ENCODE measurements around the gene KCNIP3.

Gene KCNIP3

DNA sequence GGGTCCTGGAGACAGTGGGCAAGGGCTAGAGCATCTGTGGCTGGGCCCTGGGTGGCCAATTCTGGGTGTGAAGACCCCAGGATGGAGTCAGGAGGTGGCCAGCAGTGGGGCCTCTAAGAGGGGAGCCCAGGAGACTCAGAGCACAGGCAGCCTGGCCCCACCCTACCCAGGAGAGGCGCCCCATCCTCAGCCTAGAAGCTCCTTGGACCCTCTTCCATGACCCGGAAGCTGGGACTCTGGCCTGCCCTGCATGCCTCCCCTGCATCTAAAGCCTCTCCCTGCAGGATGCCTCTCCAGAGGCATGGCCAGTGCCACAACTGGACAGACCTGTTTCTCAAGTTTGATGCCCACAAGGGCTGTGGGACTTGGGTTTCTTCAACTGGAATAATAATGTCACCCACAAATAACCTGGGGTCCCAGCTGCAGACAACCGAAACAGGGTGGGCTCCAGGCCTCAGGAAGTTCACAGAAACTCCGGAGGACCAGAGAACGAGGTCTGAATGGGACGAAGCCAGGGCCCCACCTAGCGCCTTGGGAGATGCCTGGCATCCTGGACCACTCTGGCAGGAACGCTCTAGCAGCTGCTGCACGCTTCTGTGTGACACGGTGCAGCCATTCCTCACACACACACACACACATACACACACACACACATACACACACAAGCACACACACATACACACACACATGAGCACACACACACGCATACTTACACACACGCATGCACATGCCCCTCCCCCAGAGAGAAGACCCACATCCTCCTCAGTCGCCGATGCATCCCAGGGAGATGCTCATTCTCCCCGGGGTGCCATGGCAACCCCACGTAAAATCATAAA, 16.4 kb downstream of the KCNIP3 start:
- DNase-seq: no peak

DNA sequence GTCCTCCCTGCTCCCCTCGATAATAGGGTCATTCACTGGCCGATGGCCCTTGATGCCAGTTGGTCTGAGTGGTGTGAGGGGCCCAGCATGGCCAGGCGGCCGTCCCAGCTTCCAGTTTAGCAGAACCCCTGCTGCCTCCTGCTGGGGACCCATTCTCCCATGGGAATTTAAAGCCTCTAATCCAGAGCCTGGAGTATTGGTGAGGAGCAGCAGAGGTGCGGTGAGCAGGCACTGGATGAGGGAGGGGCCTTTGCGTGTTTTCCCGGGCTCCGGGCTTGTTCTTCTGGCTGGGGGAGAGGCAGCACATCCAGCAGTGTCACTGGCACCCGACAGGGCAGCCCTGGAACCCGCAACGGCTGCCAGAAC, 17.4 kb downstream of the KCNIP3 start:
- DNase-seq: no peak

DNA sequence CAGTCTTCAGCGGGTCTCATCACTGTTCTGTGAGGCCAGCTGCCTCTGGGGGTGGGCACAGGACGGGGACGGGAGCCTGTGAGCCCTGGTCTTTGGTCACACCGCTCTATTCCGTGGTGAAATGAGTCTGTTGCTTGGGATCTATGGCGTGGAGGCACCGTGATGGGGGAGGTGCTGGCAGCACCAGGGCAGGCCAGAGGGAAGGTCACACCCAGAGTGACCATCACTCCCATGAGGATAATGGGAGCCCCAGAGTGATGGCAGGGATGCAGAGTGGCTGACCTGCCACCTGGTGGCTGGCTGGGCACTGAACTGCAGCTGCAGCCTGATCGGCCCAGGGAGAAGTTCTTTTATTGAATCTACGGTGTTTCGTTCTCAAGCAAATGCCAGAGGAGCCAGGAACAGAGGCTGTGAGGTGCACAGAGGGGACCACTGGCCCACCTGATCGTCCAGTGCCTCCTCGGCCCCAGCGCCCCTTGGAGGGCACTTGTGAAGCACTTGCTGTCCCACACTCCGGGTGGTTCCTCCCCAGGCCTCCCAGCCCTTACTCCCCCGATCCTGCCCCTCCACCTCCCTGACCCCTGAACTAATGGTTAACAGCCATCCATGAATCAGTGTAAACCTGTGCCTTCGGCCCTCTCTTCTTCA, 17.9 kb downstream of the KCNIP3 start:
- peak; percentile 63 for DNase-seq

DNA sequence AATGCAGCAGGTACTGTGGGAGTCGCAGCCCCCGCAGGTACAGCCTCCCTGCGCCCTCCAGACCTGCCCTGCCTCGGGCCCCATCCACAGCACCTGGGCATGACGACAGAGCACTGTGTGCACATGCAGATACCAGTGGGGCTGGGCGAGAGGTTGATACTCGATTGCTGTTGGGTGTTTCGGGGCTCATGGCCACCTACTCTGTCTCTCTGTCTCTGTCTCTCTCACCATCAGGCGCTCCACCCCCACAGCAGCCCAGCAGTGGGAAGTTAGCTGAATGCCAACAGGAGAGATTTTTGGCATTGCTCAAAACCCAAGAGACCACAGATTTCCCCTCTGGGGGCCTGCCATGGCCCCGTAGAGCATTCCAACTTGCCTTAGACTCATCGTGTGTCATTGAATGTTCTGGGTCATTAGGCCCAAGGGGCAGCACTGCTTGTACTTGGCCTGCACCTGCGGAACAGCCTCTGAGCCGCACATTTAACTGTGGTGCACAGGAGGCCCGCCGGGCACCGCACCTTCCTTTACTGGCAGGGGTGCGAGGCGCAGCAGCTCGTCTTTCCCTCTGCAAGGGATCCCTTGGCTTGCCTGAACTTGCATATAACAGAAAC, 18.8 kb downstream of the KCNIP3 start:
- DNase-seq: no peak

DNA sequence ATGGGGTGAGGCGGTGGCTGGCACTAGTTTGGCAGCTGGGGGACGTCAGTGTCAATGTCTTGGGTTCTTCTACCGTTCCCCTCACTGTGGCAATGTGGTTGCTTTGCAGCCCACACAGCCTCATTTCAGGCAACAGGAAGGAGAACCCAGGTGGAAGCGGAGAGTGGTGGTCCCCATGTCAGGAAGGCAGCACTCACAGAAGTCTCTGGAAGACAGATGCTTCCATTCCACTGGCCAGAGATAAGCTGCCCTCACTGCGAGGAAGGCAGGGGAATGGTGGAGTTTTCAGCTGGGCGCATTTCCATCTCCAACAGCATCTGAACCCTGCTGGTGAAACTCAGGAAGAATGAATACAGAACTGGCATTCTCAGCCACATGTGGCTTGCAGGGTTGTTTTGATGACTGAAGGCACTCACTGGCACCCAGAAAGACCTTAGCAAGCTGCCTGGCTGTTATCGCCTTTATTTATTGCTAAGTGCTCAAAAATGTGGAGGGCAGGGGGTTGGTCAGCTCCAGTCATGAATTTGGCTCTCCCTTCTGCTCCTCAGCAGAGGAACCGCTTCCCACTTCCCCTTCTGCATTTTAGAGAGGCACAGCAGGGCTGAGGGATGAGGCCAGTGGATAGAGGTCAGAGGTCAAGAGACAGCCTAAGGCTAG, 19.4 kb downstream of the KCNIP3 start:
- DNase-seq: no peak

DNA sequence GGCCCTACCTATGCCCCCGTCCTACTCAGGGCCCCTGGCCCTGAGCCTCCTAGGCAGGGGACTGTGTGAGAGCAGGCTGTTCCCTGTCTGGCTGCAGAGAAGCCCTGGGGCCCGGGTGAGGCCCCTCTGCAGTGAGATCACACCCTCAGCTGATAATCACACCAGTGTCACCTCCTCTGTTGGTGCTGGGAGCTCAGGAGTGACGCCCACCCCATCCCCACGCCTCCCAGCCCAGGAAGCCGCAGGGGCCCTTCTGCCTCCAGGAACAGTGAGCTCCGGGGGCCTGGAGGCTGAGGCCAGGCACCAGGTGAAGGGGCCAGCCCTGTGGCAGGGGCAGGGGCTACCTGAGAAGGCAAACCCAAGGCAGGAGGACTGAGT, 20.0 kb downstream of the KCNIP3 start:
- DNase-seq: no peak

DNA sequence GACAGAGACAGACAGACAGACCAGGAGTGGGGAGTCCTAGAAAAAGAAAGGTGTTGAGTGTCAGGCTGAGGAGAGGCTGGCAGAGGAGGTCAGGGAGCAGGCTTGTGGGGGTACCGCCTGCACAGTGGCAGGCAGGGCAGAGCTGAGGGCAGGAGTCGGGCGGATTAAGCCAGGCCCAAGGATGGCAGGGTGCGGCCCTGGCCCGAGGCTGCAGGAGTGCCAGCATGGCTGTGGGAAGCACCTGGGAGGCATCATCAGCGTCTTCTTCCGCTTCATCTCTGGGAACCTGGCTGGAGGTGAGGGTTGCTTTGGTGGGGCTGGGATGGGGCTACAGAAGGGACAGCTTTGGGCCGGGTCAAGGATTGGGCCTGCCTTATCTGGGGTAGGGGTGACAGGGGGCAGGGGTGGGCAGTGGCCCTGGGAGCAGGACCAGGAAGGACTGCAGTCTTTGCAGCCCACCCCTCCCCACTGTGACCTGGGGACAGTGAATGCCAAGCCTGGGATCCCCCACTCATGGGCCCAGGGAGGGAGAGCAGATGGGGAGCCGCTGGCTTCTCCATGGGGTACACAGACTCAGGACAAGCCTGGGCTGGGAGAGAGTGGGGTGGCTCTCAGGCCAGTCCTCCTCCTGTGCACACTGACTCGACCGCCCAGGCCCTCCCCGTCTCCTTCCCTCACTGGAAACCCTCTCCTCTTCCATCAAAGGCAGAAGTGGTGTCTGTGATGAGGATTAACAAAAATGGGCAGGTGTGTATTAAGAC, 20.7 kb downstream of the KCNIP3 start:
- DNase-seq: no peak

DNA sequence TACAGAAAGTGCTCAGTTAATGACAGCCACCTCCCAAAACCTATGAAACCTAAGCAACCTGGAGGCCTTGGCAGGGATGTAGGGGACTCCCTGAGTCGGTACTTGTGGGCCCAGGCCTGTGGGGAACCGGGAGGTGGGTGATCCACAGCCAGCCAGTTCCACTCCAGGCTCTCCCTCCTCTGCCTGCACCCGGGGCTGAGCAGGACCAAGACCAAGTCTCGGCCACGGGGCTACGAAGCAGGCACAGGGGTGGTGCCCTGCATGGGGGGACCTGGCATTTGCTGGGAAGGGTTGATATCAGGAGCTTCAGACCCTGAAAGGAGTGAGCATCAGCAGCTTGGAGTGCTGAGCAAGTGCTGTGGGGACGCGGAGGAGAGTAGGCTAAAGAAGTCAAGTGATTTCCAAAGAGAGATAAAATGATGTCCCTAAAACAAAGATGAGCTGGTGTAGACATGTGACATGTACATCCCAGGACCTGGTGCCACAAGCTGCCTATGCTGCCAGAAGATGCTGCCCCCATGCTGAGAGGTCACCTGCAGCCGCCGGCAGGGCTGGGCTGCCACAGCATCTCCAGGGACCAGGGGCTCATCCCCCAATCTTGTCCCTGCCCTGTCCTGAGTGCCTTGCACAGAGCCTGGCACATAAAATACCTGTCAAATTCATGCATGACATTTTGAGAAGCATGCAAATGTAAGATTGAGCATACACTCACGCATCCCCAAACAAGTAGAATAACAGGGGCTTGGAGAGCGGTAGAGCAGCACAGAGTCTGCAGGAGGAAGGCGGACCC, 21.5 kb downstream of the KCNIP3 start:
- no peak for DNase-seq

DNA sequence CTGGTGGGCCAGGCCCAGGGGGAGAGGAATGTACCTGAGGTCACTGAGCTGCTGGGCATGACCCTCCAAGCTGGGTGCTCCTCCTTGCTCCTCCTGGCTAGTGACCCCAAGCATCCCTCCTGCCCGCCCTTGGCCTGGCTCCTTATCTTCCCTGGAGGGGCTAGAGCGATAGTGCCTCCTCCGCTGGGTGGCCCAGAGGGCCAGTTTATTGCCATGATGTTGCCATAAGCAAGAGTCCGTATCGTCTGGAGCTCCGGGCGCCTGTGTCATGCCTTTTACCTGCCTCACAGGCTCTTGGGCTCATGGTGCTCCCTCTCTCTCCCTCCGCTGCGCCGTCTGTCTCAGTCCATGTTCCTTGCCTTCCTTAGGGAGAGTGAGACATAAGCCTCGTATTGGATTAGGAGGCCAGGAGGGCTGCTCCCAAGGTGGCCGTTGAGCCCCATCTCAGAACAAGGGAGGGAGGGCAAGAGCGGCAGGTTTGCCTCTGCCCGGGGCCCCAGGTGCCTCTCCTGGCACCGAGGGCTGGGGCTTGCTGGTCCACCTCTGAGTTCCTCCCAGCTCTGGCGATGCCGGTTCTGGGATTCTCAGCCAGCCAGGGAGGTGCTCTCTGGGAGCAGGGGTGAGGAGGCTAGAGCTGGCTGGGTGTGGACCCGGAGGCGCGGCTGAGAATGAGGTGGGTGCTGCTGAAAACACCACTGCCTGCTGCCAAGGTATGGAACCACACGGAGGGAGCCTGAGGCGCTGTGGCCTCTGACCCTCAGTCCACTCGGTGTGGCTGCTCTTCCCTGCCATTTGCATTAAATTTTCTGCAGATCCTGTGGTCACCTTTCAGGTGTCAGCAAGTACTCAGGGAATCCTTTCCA, 22.6 kb downstream of the KCNIP3 start:
- no peak for DNase-seq

DNA sequence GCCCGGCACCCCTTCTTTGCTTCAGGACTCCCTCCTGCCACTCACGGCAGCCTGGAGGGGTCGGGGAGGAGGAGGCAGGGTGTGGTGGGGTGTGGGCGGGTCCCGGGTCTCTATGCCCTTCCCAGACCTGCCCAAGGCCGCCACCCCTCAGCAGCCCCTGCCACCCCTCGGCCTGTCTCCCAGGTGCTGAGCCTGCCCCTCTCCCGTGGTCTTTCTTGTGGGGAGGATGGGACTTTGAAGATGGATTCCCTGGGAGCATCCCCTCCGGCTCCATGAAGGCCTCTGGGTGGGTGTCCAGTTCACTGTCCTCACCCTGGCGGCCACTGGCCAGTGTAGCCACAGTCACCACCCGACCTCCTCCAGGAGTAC, 23.2 kb downstream of the KCNIP3 start:
- no peak for DNase-seq

DNA sequence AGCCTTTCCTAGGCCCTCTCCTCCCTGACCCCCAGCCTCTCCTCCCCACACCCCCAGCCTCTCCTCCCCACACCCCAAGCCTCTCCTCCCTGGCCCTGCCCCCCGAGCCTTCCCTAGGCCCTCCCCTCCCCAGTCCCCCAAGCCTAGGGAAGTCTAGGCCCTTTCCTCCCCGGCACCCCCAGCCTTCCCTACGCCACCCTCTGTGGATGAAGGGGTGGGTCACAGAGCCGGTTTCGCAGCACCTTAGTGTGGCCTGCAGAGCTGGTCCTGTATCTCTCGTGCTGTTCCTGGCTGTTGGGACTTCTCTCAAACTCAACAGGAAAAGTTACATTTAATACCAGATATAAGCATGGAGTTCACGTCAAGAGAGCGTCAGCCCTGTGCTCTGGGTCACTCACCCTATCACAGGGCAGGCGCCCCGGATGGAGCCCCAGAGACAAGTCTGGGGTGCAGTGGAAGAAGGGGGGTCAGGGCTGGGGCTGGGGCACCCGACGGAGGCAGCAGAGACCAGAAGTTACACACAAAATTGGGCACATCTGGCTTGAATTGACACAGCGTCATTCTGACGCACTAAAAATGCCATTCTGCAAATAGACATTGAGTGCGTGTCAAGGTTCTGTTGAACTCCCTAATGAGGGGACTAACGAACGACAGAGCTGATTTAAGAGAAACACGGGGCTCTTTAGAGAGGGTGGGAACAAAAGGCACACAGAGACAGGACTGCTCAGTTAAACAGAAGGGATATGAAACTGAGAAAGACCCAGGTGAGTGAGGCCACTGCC, 24.0 kb downstream of the KCNIP3 start:
- DNase-seq: no peak

DNA sequence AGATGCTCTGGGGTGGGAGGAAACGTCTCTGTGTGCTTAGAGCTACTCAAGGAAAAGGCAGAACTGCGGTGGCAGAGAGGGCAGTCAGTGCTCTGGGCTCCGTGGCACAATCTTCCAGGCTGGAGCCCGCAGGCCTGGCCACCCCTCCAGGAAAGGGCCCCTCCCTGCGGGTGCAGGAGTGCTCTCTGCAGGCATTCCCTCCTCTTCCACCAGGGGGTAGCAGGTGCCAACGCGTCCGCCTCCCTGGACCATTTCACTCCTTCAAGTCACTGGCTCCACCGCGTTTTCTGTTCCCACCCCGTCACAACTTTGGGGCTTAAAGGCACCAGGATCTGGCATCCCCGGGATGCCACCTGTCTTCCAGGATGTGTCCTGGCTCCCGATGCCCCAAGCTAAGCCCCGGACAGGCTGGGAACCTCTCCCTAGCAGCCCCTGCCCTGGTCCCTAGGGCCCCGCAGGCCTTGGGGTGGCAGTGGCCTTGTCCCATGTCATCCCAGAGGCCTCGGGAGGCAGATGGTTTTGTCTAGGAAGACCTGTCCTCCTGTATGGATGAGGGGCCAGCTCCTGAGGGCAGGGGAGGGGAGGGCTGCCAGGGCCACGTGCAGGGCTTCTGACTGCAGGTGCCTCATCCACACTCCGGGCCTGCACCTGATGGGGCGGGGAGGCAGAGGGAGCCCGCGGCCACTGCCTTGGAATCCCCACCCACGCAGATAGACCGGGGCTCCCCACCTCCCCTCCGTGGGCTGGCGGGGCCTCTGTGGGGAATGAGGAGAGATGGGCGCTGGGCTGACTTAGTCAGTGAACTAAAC, 26.4 kb downstream of the KCNIP3 start:
- no peak for DNase-seq

DNA sequence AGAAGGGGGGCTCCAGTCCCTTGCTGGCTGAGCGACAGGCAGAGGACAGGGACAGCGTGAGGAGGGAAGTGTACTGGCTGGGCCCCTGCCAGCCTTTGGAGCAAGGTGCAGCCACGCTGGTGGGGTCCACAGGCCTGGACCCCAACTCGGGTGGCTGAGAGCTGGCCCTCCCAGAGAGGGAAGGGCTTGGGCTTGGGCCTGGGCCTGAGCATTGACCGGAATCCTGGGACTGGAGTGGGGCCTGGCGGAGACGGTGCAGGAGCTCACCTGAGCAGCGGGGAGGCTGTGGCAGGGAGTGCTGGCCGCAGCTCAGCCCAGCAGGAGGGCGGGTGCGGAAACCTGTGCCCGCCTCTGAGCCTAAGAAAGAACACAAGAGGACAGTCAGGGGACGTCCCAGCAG, 27.9 kb downstream of the KCNIP3 start:
- no peak for DNase-seq

DNA sequence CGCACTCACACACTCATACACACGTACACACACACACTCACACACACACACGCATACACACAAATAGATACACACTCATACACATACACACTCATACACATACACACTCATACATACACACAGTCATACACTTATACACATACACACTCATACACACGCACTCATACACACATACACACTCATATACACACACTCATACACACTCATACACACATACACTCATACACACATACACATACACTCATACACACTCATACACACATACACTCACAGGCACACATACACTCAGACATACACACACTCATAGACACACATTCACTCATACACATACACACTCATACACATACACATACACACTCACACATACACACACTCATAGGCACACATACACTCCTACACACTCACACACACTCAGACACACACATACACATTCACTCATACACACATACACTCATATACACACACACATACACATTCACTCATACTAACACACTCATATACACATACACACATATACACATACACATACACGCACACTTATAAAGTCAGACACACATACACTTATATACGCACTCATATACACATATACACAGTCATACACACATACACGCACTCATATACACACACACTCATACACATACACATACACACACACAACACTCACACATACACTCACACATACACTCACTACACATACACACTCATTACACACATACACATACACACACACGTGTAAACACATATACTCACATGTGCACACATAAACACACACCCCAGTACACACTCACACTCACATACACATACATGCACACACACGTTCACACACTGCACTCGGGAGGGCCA, 28.7 kb downstream of the KCNIP3 start:
- DNase-seq: no peak

DNA sequence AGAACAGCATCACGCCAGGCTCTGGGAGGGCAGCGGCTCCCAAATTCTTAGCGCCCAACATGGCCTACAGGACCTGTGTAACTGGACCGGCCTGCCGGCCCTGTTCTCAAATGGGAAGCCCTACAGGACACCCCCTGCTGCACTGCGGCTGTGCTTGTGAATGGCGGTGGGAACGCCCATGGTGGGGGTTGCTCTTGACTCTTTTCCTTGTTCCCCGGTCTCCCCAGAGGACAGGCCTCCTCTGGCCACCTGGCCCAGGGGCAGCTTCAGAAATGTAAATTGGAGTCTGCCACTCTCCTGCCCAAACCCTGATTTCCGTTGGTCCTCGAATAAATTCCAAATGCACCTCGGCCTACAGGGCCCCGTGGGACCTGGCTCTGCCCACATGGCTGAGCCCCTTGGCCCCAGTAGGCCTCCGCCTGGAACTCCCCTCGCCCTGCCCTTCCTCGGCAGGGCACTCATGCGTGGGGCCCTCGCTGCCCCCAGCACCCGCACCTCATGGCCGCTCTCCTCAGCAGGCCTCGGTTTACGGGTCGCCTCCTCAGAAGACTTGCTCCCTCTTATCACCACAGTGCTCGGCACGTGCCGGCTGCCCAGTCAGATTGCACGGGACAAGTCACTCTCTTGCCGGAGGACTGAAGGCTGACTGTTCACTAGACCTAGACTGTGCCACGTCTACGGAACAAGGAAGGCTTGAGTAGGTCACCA, 29.4 kb downstream of the KCNIP3 start:
- no peak for DNase-seq

DNA sequence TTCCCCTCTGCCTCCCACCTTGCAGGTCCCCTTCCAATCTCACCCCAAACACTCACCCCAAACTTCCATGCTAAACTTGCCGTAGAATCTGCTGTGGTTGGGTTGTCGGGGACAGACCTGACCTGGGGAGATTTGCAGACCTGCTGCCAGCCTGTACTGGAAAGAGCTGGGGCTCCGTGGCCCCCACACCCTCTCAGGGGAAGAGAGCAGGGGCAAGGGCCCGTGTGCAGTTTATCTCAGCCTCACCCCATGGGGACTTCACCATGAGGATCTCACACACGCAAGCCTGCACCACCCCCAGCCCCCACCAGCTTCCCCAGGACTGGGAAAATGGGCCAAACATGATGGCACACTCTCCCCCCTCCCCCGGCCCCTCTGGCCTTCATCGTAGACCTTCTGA, 30.7 kb downstream of the KCNIP3 start:
- no peak for DNase-seq

All from right kidney (tissue), 1 donor.